GM21723 (cell line): ENCODE results near the gene PCDHB11.
"Not testable (repeated sequence)": the region's sequence is repeated elsewhere in the genome, so short reads cannot be mapped to it uniquely, and the experiment has no call there.

Source experiments
- ATAC-seq: cut with Tn5 transposase; IDR thresholded peaks from one replicate; pipeline ENCODE4 v1.9.1; 2021; ENCODE audit warnings: mild to moderate bottlenecking, moderate library complexity; ENCODE audit not compliant: unreplicated experiment

The PCDHB11 gene

DNA sequence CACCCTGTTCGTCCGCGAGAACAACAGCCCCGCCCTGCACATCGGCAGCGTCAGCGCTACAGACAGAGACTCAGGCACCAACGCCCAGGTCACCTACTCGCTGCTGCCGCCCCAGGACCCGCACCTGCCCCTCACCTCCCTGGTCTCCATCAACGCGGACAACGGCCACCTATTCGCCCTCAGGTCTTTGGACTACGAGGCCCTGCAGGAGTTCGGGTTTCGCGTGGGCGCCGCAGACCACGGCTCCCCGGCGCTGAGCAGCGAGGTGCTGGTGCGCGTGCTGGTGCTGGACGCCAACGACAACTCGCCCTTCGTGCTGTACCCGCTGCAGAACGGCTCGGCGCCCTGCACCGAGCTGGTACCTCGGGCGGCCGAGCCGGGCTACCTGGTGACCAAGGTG, 36.5 kb downstream of the PCDHB11 start:
- ATAC-seq, result not testable (repeated sequence)

DNA sequence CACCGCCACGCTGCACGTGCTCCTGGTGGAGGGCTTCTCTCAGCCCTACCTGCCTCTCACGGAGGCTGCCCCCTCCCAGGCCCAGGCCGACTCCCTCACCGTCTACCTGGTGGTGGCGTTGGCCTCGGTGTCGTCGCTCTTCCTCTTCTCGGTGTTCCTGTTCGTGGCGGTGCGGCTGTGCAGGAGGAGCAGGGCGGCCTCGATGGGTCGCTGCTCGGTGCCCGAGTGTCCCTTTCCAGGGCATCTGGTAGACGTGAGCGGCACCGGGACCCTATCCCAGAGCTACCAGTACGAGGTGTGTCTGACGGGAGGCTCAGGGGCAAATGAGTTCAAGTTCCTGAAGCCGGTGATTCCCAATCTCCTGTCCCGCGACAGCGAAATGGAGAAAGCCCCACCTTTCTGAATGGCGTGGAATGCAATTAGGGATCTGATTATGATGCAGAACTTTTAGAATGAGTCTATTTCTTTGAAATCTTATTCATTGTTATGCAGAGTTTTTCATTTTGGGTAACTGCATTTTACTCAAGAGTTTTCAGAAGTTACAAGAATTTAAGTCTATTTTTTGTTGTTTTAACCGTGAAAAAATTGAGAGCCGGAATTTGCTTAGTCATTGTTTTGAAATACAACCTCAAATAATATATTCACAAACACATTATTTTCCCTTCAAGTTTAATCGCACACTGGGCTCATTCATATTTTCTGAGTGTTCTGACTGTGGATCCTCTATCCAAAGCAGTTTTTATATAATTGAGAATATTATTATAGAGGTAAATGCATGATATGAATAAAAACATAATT, 37.3 kb downstream of the PCDHB11 start:
- ATAC-seq, result no peak

DNA sequence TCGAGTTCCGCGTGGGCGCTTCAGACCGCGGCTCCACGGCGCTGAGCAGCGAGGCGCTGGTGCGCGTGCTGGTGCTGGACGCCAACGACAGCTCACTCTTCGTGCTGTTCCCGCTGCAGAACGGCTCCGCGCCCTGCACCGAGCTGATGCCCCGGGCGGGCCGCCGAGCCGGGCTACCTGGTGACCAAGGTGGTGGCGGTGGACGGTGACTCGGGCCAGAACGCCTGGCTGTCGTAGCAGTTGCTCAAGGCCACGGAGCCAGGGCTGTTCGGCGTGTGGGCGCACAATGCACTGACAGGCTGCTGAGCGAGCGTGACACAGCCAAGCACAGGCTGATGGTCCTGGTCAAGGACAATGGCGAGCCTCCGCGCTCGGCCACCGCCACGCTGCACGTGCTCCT, 42.1 kb downstream of the PCDHB11 start:
- no peak for ATAC-seq

DNA sequence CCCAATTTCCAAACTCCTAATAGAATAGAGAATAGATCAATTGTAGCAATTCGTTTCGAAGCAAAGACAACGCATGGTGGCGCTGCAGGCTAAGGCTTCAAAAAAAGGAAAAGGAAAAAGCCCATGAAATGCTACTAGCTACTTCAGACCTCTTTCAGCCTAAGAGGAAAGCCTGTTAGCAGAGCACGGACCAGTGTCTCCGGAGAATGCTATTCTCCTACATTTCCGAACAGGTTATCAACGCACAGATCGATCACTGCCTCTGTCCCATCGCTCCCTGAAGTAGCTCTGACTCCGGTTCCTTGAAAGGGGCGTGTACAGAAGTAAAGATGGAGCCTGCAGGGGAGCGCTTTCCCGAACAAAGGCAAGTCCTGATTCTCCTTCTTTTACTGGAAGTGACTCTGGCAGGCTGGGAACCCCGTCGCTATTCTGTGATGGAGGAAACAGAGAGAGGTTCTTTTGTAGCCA, 45.9 kb downstream of the PCDHB11 start, which contains the start of gene PCDHB15:
PCDHB15 (plus strand) TSS at position 146 of the 468 bp plus-strand sequence; CDS start at position 330, 184 bp downstream.
- no peak for ATAC-seq

DNA sequence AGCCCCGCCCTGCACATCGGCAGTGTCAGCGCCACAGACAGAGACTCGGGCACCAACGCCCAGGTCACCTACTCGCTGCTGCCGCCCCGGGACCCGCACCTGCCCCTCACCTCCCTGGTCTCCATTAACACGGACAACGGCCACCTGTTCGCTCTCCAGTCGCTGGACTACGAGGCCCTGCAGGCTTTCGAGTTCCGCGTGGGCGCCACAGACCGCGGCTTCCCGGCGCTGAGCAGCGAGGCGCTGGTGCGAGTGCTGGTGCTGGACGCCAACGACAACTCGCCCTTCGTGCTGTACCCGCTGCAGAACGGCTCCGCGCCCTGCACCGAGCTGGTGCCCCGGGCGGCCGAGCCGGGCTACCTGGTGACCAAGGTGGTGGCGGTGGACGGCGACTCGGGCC, 47.5 kb downstream of the PCDHB11 start:
- ATAC-seq, result not testable (repeated sequence)

DNA sequence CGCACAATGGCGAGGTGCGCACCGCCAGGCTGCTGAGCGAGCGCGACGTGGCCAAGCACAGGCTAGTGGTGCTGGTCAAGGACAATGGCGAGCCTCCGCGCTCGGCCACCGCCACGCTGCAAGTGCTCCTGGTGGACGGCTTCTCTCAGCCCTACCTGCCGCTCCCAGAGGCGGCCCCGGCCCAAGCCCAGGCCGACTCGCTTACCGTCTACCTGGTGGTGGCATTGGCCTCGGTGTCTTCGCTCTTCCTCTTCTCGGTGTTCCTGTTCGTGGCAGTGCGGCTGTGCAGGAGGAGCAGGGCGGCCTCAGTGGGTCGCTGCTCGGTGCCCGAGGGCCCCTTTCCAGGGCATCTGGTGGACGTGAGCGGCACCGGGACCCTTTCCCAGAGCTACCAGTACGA, 48.0 kb downstream of the PCDHB11 start:
- ATAC-seq, result not testable (repeated sequence)

DNA sequence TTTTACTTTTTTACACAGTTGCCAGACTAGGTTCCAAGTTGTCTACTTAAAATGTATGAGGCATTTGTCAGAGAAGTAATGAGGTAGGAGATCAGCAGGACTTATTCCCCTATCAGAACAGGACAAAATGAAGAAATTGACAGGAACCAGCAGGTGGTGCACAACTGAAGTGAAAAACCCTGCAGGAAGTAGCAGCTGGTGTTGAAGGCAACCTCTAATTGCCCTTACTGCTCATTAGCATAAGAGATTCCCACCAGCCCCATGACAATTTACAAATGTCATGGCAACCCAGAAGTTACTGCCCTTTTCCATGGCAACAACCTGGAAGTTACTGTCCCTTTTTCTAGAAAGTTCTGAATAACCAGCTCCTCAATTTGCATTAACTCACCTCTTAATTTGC, 51.1 kb downstream of the PCDHB11 start:
- ATAC-seq, result no peak
